ENCODE measurements around the gene PPP2R3A. TPM values are rescaled to one million over a fixed set of nuclear protein-coding genes. Genes with fewer than 3 reads are reported as not detected.

Gene PPP2R3A
- total and polyA plus RNA-seq, 9 of the 15 experiments (the other 6 are each of a cell fraction or from before 2014, with no cell fraction given), result 0.10 to 0.50 (median 0.24) TPM

DNA sequence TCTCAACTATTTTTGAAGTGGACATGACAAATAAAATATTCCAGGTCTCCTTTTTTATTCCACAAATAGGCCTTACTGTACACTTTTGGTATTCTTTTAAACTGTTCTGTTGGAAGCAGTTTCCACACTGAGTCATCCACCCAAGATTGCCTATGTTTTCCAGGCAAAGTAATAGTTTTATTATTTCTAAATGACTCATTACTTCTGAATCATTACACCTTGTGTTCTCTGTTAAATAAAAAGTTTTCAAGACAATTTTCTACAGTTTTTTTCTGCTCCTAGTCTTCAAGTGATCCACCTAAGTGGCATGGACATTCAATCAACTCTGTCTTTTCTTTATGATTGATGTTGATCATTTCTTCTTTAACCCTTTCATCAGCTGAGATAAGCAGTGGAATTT is 26.5 kb downstream of the PPP2R3A start (continued):
- TF ChIP-seq, protein P1, sequence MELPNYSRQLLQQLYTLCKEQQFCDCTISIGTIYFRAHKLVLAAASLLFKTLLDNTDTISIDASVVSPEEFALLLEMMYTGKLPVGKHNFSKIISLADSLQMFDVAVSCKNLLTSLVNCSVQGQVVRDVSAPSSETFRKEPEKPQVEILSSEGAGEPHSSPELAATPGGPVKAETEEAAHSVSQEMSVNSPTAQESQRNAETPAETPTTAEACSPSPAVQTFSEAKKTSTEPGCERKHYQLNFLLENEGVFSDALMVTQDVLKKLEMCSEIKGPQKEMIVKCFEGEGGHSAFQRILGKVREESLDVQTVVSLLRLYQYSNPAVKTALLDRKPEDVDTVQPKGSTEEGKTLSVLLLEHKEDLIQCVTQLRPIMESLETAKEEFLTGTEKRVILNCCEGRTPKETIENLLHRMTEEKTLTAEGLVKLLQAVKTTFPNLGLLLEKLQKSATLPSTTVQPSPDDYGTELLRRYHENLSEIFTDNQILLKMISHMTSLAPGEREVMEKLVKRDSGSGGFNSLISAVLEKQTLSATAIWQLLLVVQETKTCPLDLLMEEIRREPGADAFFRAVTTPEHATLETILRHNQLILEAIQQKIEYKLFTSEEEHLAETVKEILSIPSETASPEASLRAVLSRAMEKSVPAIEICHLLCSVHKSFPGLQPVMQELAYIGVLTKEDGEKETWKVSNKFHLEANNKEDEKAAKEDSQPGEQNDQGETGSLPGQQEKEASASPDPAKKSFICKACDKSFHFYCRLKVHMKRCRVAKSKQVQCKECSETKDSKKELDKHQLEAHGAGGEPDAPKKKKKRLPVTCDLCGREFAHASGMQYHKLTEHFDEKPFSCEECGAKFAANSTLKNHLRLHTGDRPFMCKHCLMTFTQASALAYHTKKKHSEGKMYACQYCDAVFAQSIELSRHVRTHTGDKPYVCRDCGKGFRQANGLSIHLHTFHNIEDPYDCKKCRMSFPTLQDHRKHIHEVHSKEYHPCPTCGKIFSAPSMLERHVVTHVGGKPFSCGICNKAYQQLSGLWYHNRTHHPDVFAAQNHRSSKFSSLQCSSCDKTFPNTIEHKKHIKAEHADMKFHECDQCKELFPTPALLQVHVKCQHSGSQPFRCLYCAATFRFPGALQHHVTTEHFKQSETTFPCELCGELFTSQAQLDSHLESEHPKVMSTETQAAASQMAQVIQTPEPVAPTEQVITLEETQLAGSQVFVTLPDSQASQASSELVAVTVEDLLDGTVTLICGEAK (IDR thresholded peaks at IDR 0.05), result no peak
- TF ChIP-seq, protein P1 (CRISPR knock-in tag; IDR thresholded peaks at IDR 0.05), result no peak
- TF ChIP-seq BDP1 (IDR thresholded peaks at IDR 0.05; ENCODE audit: insufficient read depth, insufficient read length), result no peak
- no peak for TF ChIP-seq ZNF282 (CRISPR knock-in tag; IDR thresholded peaks at IDR 0.05)
- TF ChIP-seq NBN (IDR thresholded peaks at IDR 0.05; ENCODE audit: low read depth), result no peak
- no peak for TF ChIP-seq MIER1 (IDR thresholded peaks at IDR 0.05; ENCODE audit: low read depth)
- TF ChIP-seq NEUROD1 (IDR thresholded peaks at IDR 0.05; ENCODE audit: borderline replicate concordance, low read depth, low read length, partially characterized antibody), result no peak
- no peak for TF ChIP-seq ZKSCAN3 (CRISPR knock-in tag; IDR thresholded peaks at IDR 0.05)
- no peak for TF ChIP-seq MTA1 (IDR thresholded peaks at IDR 0.05; ENCODE audit: borderline replicate concordance)
- TF ChIP-seq RBM34 (IDR thresholded peaks at IDR 0.05; ENCODE audit: borderline replicate concordance, insufficient read depth, low read length), result no peak
- no peak for TF ChIP-seq SRSF9 (IDR thresholded peaks at IDR 0.05; ENCODE audit: borderline replicate concordance, low read depth, low read length)
- TF ChIP-seq ZBTB1 (CRISPR knock-in tag; IDR thresholded peaks at IDR 0.05; ENCODE audit: borderline replicate concordance, low read depth), result no peak
- TF ChIP-seq, protein P2, sequence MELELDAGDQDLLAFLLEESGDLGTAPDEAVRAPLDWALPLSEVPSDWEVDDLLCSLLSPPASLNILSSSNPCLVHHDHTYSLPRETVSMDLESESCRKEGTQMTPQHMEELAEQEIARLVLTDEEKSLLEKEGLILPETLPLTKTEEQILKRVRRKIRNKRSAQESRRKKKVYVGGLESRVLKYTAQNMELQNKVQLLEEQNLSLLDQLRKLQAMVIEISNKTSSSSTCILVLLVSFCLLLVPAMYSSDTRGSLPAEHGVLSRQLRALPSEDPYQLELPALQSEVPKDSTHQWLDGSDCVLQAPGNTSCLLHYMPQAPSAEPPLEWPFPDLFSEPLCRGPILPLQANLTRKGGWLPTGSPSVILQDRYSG (tag; conservative IDR thresholded peaks at IDR 0.05; ENCODE audit: low read depth), result no peak
- no peak for TF ChIP-seq CBX1 (IDR thresholded peaks at IDR 0.05; ENCODE audit: low read depth)
- TF ChIP-seq BRCA1 (IDR thresholded peaks at IDR 0.05), result no peak
- TF ChIP-seq BRCA1 (CRISPR knock-in tag; IDR thresholded peaks at IDR 0.05), result no peak
- no peak for TF ChIP-seq CREM (IDR thresholded peaks at IDR 0.05; ENCODE audit: low read depth)
- no peak for TF ChIP-seq GTF2A2 (tag; IDR thresholded peaks at IDR 0.05)
- TF ChIP-seq, protein P3, sequence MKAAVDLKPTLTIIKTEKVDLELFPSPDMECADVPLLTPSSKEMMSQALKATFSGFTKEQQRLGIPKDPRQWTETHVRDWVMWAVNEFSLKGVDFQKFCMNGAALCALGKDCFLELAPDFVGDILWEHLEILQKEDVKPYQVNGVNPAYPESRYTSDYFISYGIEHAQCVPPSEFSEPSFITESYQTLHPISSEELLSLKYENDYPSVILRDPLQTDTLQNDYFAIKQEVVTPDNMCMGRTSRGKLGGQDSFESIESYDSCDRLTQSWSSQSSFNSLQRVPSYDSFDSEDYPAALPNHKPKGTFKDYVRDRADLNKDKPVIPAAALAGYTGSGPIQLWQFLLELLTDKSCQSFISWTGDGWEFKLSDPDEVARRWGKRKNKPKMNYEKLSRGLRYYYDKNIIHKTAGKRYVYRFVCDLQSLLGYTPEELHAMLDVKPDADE (conservative IDR thresholded peaks at IDR 0.05; ENCODE audit: control insufficient read depth, low read depth, low read length), result no peak

Measured in K562 (cell line).